ENCODE results near the gene ZNRF1. TPM values are rescaled to one million over a fixed set of nuclear protein-coding genes. Genes with fewer than 3 reads are reported as not detected.

Gene ZNRF1
- total RNA-seq, 2 donors from 2014 or later: 15.3 to 19.8 TPM

DNA sequence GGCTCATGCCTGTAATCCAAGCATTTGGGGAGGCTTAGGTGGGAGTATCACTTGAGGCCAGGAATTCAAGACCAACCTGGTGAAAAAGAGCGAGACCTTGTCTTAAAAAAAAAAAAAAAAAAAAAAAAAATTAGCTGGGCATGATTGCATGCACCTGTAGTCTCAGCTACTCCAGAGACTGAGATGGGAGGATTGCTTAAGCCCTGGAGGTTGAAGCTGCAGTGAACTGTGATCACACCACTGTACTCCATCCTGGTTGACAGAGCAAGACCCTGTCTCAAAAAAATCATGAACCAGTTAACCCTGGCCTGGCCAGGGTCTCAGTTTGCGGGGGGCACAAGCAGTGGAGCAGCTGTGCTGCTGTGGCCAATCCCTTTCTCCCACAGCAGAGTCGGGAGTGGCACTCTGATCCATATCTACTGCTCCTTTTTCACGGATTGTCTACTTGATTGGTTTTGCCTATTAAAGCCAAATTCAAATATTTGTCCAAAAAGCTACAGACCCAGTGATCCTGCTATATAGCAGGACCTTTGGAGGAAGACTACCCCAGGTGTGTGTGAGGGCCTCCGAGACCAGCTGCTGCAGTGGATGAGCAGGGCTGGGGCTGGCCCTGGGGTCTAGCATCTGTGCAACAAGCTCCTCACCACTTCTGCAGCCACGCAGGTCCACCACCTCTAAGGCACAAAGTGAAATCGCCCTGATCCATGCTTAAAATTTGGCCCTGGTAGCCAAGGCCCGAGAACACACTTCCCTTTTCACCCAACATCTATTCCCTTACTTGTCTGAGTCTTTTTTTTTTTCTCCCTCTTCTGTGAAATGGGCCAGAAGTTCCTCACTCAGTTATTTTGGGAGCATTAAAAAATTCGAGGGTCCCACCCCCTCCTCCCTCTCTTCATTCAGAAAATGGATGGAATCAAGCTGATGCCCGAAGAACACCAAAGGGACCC is 69.5 kb downstream of the ZNRF1 start:
- Histone ChIP-seq H3K9me3 (no peaks in the 10 kb centered on the region), H3K4me3 (no peak overlapping the region)
- TF ChIP-seq, protein P1, sequence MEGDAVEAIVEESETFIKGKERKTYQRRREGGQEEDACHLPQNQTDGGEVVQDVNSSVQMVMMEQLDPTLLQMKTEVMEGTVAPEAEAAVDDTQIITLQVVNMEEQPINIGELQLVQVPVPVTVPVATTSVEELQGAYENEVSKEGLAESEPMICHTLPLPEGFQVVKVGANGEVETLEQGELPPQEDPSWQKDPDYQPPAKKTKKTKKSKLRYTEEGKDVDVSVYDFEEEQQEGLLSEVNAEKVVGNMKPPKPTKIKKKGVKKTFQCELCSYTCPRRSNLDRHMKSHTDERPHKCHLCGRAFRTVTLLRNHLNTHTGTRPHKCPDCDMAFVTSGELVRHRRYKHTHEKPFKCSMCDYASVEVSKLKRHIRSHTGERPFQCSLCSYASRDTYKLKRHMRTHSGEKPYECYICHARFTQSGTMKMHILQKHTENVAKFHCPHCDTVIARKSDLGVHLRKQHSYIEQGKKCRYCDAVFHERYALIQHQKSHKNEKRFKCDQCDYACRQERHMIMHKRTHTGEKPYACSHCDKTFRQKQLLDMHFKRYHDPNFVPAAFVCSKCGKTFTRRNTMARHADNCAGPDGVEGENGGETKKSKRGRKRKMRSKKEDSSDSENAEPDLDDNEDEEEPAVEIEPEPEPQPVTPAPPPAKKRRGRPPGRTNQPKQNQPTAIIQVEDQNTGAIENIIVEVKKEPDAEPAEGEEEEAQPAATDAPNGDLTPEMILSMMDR (IDR thresholded peaks at IDR 0.05): no peak

DNA sequence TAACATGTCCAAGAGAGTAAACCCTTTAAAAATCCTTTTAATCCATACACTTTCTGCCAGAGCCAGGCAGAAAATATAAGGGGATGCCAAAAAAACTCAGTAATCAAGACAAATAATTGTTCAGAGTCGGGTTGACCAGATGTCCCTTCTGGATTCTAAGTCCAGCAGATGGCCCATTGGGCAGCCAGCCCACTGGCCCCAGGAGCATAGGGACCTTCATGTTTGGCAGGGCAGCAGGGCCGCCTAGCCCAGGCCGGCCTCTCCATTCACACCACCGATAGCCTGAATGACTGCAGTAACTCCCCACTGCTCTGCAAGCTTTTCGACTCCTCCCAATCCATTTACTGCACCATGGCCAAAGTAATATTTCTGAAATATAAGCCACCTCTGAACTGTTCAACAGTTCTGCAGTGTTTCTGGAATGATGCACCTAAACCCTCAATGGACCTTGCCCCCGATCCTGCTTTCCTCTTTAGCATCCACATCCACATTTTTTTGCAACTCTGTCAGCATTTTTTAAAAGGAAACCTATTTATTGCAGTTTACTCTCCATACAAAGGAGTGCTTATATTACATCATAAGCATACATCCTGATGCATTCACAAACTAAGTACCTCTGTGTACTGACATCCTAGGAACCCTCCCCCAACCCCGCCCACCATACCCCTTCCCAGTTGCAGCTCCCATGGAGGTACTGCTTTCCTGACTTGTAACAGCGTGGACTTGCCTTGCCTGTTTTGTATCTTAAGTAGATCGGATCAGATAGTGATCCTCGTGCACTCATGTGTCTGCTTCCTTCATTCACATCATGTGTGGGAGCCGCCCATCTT is 71.4 kb downstream of the ZNRF1 start:
- H3K4me3 ChIP-seq: no peak overlapping the region
- peaks cover 0 to 20% of the 10 kb centered on the region in 2 donors for H3K4me1 ChIP-seq
- H3K36me3 ChIP-seq: no peaks in the 10 kb centered on the region
- DNase-seq (ENCODE audit: low spot score): no peak
- no peak overlapping the region for H3K27ac ChIP-seq
- no peaks in the 10 kb centered on the region for H3K9me3 ChIP-seq
- H3K27me3 ChIP-seq: no peaks in the 10 kb centered on the region
- TF ChIP-seq, protein P1 (IDR thresholded peaks at IDR 0.05): no peak

More for the DNA sequence above, 69.5 kb downstream of the ZNRF1 start:
- H3K4me1 ChIP-seq: peaks cover 0 to 16% of the 10 kb centered on the region in 2 donors
- no peaks in the 10 kb centered on the region for H3K27me3 ChIP-seq
- no peak overlapping the region for H3K27ac ChIP-seq
- no peaks in the 10 kb centered on the region for H3K36me3 ChIP-seq
- DNase-seq (ENCODE audit: low spot score): no peak

GRCh38 chr16:75071621-75072020 is 72.8 kb downstream of the ZNRF1 start:
- Histone ChIP-seq H3K9me3 (no peaks in the 10 kb centered on the region), H3K4me1 (peaks cover 0 to 33% of the 10 kb centered on the region in 2 donors), H3K27ac (no peak overlapping the region), H3K4me3 (no peak overlapping the region), H3K27me3 (no peaks in the 10 kb centered on the region), H3K36me3 (no peaks in the 10 kb centered on the region)
- TF ChIP-seq, protein P1 (IDR thresholded peaks at IDR 0.05): no peak
- DNase-seq (ENCODE audit: low spot score): no peak

DNA sequence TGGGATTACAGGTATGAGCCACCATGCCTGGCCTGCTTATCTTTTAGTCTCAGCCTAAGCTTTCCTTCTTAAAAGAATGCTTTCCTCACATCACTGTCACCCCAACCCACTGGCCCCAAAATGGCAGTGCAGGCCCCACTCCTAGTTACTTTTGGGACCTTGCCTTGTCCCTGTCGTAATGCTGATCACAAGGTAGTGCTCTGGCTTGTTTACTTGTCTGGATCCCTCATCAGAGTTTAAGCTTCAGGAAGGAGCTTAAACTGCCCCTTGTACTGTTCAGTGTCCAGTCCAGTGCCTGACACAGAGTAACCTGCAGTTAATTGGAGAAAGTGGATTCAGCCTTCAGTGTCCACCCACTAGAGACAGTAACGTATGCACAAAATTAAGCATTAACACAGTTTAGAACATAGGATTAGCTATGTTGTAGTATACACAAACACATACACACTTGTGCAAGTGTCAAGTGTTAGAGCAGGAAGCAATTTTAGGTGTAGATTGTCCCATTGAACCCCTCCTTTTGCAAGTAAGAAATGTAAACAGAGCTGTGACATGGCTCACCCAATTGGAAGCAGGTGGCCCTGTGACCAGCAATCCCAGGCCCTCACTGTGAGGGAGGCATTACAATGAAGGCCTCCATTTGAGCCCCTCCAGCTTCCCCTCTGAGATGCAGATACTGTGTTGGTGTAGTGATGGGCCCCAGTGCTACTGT is 73.6 kb downstream of the ZNRF1 start:
- Histone ChIP-seq H3K4me1 (peaks cover 0 to 33% of the 10 kb centered on the region in 2 donors), H3K36me3 (no peaks in the 10 kb centered on the region), H3K4me3 (no peak overlapping the region), H3K27ac (no peak overlapping the region), H3K27me3 (no peaks in the 10 kb centered on the region), H3K9me3 (no peaks in the 10 kb centered on the region)
- DNase-seq (ENCODE audit: low spot score): no peak
- TF ChIP-seq, protein P1 (IDR thresholded peaks at IDR 0.05): no peak

GRCh38 chr16:75073545-75074303 is 74.9 kb downstream of the ZNRF1 start:
- Histone ChIP-seq H3K27ac (no peak overlapping the region), H3K9me3 (no peaks in the 10 kb centered on the region), H3K4me3 (no peak overlapping the region), H3K27me3 (no peaks in the 10 kb centered on the region), H3K4me1 (peaks cover 0 to 33% of the 10 kb centered on the region in 2 donors), H3K36me3 (no peaks in the 10 kb centered on the region)
- DNase-seq (ENCODE audit: low spot score): no peak
- TF ChIP-seq, protein P1 (IDR thresholded peaks at IDR 0.05): no peak

Measured in right atrium auricular region (tissue), 2 donors.